MM.1S (cell line): ENCODE results near the gene TBC1D16.

Source experiments
- CTCF ChIP-seq: fragments of 300-600 bp; sonication (generic); IDR thresholded peaks from 2 replicates; pipeline ENCODE4 v1.5.1; 2016; ENCODE audit warnings: antibody characterized with exemption, low read length, mixed read lengths
- EZH2 ChIP-seq: fragments of 300-600 bp; sonication (generic); optimal IDR thresholded peaks from 2 replicates; pipeline ENCODE3; 2017; ENCODE audit warnings: low read depth, mild to moderate bottlenecking, antibody characterized with exemption, low read length, mixed read lengths

- TF ChIP-seq CTCF (no peak), EZH2 (no peak)
These were observed 28.3 kb upstream of the TBC1D16 start for GRCh38 chr17:80063830-80064585.
